Stimulated activated CD8-positive, alpha-beta memory T cell treated with anti-CD3 and anti-CD28 coated beads, Interleukin-4, amount 100 ng/mL, for 1 hour (primary cell): ENCODE results near the gene BABAM2.

Experiments
- DNase-seq, 2 donors: peaks; one replicate each; pipeline ENCODE4 v3.0.0-alpha.2; 2020; ENCODE audit warnings: low read depth in 2 of 2, low spot score in 1 of 2

The BABAM2 gene

GRCh38 chr2:28352610-28353195 is 462.2 kb downstream of the BABAM2 start:
- no peak for DNase-seq

- no peak for DNase-seq
Measured at GRCh38 chr2:28354920-28355520, 464.5 kb downstream of the BABAM2 start.

- DNase-seq = no peak
Measured at GRCh38 chr2:28355521-28356094, 465.1 kb downstream of the BABAM2 start.

GRCh38 chr2:28356095-28356911 is 465.8 kb downstream of the BABAM2 start:
- no peak for DNase-seq

GRCh38 chr2:28357055-28357454 is 466.5 kb downstream of the BABAM2 start:
- DNase-seq = no peak

- no peak for DNase-seq
Measured at GRCh38 chr2:28357948-28358667, 467.6 kb downstream of the BABAM2 start.

- DNase-seq = no peak
Measured at GRCh38 chr2:28358668-28359201, 468.2 kb downstream of the BABAM2 start.

GRCh38 chr2:28359222-28360057 is 468.9 kb downstream of the BABAM2 start:
- DNase-seq = peak; percentile 72 to 76

- no peak for DNase-seq
Measured at GRCh38 chr2:28360058-28360717, 469.7 kb downstream of the BABAM2 start.

- DNase-seq = no peak
Measured at GRCh38 chr2:28360718-28361293, 470.3 kb downstream of the BABAM2 start.

- DNase-seq = no peak
Measured at GRCh38 chr2:28361991-28362710, 471.6 kb downstream of the BABAM2 start.

GRCh38 chr2:28362991-28363521 is 472.5 kb downstream of the BABAM2 start:
- no peak for DNase-seq

- DNase-seq = no peak
Measured at GRCh38 chr2:28363686-28364280, 473.3 kb downstream of the BABAM2 start.

- DNase-seq = no peak
Measured at GRCh38 chr2:28364610-28365009, 474.1 kb downstream of the BABAM2 start.

GRCh38 chr2:28365158-28365557 is 474.6 kb downstream of the BABAM2 start:
- no peak for DNase-seq

- DNase-seq = no peak
Measured at GRCh38 chr2:28366149-28366495, 475.6 kb downstream of the BABAM2 start.

- DNase-seq = no peak
Measured at GRCh38 chr2:28366496-28367282, 476.2 kb downstream of the BABAM2 start.
